Measurements from ENCODE around the gene LETM1.

The LETM1 gene

GRCh38 chr4:1763550-1764080, 92.3 kb downstream of the LETM1 start:
- Histone ChIP-seq H3K4me3 (ENCODE audit: low read length) (no peak overlapping the region), H3K4me1 (ENCODE audit: insufficient read depth, low read length) (peaks cover 57% of the 10 kb centered on the region), H3K36me3 (ENCODE audit: insufficient read depth, low read length) (no peaks in the 10 kb centered on the region), H2AFZ (ENCODE audit: low read depth, low read length) (no peak overlapping the region), H3K27me3 (ENCODE audit: insufficient read depth, low read length) (no peaks in the 10 kb centered on the region), H3K9me3 (ENCODE audit: low read length) (no peaks in the 10 kb centered on the region)

GRCh38 chr4:1763070-1763549, 92.8 kb downstream of the LETM1 start:
- H3K9me3 ChIP-seq (ENCODE audit: low read length) = no peaks in the 10 kb centered on the region
- H3K4me3 ChIP-seq (ENCODE audit: low read length) = no peak overlapping the region
- peaks cover 57% of the 10 kb centered on the region for H3K4me1 ChIP-seq (ENCODE audit: insufficient read depth, low read length)

GRCh38 chr4:1762264-1763010, 93.5 kb downstream of the LETM1 start:
- Histone ChIP-seq H3K4me1 (ENCODE audit: insufficient read depth, low read length) (peaks cover 59% of the 10 kb centered on the region), H3K4me3 (ENCODE audit: low read length) (no peak overlapping the region), H3K9me3 (ENCODE audit: low read length) (no peaks in the 10 kb centered on the region), H2AFZ (ENCODE audit: low read depth, low read length) (no peak overlapping the region), H3K36me3 (ENCODE audit: insufficient read depth, low read length) (no peaks in the 10 kb centered on the region), H3K27me3 (ENCODE audit: insufficient read depth, low read length) (no peaks in the 10 kb centered on the region)

More at GRCh38 chr4:1763070-1763549, 92.8 kb downstream of the LETM1 start:
- Histone ChIP-seq H2AFZ (ENCODE audit: low read depth, low read length) (no peak overlapping the region), H3K27me3 (ENCODE audit: insufficient read depth, low read length) (no peaks in the 10 kb centered on the region), H3K36me3 (ENCODE audit: insufficient read depth, low read length) (no peaks in the 10 kb centered on the region)
